Activated CD4-positive, alpha-beta T cell treated with anti-CD3 and anti-CD28 coated beads, Interleukin-2, amount 50 U/mL, for 24 hours (primary cell): ENCODE results near the gene SLIRP.
"Not testable (repeated sequence)": the region's sequence is repeated elsewhere in the genome, so short reads cannot be mapped to it uniquely, and the experiment has no call there.

Experiments
- DNase-seq, 2 donors: peaks; one replicate each; pipeline ENCODE4 v3.0.0-alpha.2; 2020; ENCODE audit warnings: low read depth in 1 of 2, low spot score in 1 of 2

SLIRP gene

DNA sequence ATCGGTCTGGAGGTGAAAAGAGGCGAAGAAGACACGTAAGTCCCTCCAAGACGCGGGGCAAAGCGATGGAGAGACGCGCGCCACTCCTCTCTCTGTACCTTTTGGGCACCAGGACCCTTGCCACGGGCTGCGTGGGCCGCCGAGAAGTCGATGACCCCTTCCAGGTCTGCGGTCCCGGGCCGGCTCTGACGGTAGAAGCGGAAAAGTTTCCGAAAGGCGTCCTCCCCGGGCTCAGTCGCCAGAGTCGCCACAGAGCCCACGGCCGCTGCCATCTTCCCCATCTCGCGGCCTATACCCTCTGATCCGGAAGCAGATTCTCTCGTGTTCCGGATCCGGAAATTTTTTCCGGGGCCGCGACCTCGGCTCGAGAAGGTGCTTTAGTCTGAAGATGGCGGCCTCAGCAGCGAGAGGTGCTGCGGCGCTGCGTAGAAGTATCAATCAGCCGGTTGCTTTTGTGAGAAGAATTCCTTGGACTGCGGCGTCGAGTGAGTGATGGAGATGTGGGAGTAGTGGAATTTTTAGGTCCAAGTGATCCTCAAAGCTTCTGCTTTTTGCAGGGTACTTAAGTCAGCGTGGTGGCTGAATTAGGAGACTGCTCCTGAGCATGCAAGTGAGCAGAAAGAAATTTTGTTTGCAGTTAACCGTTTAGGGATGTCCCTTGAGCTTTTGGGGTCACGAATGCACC lies at the start of gene SLIRP, which contains the start of gene ALKBH1:
TSS of gene SLIRP (plus strand) at position 380 of the 685 bp plus-strand sequence. CDS start at position 389, 9 bp downstream.
TSS of gene ALKBH1 (minus strand) at position 300 of the 685 bp plus-strand sequence. CDS start at position 281, 19 bp downstream.
- peak; percentile 73 to 88 for DNase-seq

DNA sequence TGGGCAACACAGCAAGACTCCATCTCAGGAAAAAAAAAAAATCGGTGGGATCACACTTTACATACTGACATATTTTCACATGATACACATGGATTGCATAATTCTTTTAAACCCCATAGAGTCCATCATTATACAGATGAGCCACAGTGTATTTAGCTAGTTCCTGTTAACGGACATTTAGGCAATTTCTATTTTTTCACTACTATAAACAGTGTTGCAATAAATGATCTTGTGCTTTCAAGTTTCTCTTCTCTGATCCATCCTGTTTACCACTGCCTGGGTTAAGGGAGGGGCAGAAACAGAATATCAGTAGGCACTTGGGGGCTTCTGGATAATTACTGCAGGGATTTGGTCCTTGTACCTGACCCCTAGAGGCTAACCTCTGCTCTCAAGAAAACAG lies 48.1 kb upstream of the SLIRP start:
- no peak for DNase-seq

DNA sequence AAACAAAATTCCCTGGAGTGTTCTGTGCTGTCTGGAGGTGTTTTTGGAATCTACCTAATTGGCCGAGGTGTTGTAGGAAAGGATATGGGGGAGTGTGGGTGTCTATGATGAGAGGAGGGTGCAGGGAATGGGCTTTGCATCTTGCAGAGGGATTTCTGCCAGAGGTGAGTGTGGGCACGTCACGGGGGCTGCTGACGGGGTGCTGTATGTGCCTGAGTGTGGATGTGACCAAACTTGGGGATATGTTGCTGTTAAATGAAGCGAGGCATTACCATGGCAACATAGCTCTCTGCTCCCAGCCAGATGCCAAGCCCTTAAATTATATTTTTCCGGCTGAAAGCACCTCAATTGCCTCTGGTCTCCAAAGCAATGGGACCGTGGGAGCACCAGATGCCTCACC lies 47.1 kb upstream of the SLIRP start:
- DNase-seq = no peak

GRCh38 chr14:77661562-77661961 lies 46.3 kb upstream of the SLIRP start:
- DNase-seq = not testable (repeated sequence)

DNA sequence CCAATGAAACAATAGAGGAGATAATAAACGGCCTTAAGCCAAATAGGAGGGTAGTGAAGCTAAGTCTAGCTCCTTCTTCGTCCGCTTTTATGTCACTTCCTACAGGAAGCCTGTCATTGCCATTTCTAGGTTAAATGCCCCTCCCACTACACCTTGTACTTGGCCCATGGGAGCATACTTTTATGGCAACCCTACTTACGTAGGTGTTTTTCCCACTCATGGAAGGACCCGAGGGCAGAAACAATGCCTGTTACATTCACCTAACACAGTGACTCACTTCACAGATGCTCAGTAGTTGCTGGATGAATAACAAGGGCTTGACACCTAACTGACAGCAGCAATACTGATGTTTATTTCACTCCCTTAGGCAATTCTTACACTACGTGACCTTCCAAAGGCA lies 44.6 kb upstream of the SLIRP start:
- DNase-seq = no peak

DNA sequence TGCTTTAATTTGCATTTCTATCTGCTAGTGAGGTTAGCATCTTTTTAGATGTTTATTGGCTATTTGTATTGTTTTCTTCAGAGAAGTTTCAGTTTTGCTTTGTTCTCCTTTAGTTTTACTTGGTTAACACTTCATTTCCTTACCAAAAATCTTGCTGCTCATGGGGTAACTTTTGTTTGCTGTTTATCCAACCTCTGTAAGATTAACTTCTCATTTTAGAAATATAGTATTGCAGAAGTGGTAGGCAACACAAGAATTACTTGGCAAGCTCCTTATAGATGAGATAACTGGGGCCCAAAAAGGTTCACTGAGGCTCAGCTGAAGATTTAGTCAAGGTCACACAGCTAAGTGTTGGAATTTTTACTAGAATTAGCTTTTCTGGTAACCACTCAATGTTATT lies 40.6 kb upstream of the SLIRP start:
- no peak for DNase-seq

DNA sequence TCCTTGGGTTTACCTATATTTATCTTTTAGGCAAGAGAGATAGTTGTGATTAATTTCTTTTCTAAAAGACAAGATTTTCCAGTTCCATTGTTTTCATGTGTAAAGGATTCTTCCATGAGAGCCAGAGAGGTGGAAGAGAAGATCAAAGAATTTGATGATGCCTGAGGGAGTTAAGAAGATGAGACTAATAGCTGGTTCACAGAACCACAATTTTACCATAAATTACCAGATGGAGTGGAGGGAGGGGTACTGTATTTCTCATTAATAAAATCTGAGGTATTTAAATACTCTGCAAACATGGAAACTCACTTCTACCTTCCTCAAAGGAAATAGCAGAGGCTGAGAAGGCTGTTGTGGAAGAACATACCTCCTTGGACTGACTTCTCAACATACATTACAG lies 34.7 kb upstream of the SLIRP start:
- no peak for DNase-seq

DNA sequence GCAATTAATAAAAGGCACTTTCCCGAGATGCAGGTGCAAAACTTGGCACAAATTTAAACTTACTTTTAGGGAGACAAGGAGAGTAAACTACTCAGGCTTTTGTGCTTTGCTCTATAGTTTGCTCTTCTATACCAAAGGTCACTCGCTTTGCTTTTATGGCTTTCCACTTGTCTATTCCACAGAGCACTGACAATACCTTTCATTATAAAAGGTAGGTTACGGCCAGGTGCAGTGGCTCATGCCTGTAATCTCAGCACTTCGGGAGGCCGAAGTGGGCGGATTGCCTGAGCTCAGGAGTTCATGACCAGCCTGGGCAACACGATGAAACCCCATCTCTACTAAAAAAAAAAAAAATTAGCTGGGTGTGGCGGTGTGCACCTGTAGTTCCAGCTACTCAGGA lies 33.0 kb upstream of the SLIRP start:
- no peak for DNase-seq

GRCh38 chr14:77681196-77682157 lies 26.4 kb upstream of the SLIRP start:
- no peak for DNase-seq

DNA sequence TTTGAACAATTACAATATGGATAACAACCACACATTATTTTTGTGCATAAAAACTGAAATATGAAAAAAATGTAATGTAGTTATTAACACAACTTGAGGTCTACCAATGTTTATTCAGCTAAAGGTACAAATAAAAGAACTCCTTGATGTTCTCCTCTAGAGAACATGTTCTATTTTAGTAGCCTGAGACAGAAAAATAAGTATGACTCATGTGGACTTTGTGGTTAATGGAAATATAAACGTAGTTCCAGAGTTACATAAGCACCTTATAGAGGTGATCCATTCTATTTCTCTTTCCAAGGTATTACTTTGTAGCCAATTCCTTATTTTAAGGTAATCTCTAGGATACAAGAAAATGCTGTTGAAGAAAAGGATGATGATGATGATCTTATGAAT lies 25.7 kb upstream of the SLIRP start:
- no peak for DNase-seq

DNA sequence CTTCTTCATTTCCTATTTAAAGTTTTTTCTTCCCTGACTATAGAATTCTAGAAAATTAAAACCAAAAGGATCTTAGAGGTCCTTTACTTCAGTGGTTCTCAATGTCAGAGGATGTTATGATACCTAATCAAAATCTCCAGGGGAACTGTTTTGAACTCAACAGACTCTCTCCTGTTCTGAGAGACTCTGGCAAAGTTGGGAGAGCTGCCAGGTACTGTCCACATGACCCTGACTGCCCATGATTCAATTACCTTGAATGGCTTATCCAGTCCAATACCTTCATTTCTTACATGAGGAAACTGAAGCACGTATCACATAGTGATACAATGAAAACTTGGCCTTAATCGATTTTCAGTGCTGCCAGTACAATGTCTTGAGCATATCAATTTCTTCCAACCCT lies 16.6 kb upstream of the SLIRP start:
- no peak for DNase-seq

DNA sequence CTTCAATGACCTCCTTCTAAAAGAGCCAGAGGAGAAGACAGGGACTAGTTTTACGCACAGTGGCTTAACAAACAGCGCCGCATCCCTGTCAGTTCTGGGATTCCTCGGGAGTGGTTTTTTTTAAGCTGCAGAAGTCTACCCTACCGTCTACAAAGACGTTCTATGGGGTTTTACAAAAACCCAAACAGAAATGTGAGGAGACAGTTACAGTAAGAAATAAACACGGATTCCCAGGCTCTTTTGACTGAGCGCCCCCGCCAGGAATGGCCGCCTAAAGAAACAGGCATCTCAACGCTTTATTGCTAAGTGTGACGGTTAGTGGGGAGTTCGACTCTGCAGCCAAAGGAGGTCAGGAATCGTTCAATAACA lies 564 bp upstream of the SLIRP start:
- DNase-seq = no peak

GRCh38 chr14:77708749-77709148 lies 846 bp downstream of the SLIRP start:
- DNase-seq = no peak

DNA sequence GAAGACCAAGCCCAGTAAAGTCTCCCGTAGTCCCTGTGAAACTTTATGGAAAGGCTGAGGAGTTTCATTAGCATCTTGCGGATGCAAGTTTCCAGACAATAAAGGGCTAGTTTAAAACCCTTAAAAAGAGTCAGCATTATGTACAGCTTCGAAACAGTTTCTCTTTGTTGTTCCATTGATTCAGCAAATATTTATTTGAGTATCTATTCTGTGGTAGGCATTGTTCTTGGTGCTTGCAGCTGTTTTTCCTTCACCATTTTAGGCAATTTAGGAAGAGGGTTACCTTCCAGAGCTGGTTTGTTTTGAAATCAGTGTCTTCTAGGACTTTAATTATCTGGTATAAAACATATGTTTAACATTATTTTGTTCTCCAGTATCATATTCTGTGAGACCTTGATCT lies 1.5 kb downstream of the SLIRP start:
- no peak for DNase-seq

- DNase-seq = no peak
Measured at GRCh38 chr14:77710364-77710763, 2.5 kb downstream of the SLIRP start.

DNA sequence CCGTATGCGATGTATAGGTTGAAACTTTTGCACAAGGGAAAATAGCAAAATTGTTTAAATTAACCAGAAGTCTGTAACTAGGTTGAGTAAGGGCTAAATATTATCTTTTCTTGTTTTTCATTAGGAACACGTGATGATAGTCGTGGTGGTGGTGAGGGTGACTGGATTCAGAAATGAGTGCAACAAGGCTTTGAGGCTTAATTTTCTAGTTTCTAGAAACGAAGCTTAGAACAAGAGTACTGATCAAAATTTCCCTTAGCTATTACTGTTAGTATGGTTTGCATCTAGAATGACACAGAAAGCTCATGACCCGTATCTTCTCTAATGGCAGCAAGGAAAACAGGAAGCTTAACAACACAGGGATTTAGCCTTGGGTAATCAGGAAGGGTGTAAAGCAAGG lies 7.0 kb downstream of the SLIRP start:
- DNase-seq = no peak

GRCh38 chr14:77717608-77718305 lies 9.9 kb downstream of the SLIRP start:
- DNase-seq = no peak

DNA sequence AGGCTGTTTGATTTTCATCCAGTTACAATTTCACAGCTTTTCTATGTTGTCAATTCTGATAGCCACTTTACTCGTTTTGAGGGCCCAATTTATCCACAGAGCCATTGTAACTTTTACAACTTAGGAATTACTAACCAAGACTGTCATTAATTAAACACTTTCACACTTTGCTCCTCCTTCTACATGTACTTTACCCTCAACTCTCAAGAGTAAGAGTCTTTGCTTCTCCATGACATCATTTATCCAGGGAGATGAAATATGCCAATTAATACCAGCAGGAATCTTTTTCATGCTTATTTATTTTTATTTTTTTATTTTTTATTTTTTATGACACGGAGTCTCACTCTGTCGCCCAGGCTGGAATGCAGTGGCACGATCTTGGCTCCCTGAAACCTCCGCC lies 13.5 kb downstream of the SLIRP start:
- DNase-seq = no peak

GRCh38 chr14:77722301-77722700 lies 14.4 kb downstream of the SLIRP start:
- no peak for DNase-seq

DNA sequence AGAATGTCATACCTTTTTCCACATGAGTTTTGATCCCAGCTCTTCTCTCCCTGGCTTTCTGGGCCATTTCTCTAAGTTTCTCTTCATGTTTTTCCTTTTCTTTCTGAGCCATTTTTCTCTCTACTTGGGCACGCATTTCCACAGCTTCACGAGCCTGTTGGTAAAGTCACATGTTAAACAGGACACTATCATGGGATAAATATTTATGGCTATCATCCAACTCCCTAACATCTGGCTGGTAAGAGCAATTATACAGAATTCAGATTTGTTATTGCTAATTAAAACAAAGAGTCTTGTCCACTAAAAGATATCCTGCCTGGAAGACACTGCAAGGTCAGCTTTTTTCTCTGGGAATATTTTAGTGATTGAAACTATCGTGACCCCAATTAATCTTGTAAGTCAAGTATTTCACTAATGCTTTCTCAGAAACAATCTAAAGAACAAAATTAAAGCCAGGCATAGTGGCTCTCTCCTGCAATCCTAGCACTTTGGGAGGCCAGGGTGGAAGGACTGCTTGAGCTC lies 23.1 kb downstream of the SLIRP start:
- no peak for DNase-seq

DNA sequence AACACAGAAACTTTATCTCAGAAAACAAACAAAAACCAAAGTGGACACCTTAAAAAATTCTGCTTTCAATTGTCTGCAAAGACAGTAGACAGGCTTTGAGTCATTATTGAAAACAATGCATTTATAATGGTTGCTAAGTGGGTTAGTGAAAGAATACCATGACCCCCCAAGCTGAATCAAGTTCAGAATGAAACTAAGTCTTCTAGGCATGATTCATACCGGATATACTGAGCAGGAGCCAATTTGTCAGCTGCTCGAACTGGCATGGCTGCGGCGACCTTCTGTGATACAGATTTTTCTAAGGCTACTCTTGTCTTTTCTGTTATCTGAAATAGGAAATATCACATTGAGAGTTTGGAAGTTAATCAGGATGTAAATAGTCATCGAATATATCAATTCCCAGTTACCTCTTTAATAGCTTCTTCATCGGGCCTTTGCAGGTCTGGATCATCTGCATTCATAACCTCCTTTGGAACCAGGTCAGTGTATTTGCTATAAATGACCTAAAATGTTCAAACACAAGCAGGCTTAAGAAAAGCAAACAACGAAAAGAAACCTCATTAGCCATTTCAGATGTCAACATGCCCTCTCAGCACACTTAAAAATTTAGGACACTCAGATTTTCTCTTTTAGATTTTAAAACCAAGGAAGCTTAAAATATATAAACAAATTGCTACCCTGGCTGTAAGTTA lies 30.8 kb downstream of the SLIRP start:
- DNase-seq = peak in 1 of 2 donors; percentile 4
